Measurements from ENCODE around the gene IRF1. TPM values are rescaled to one million over a fixed set of nuclear protein-coding genes. Genes with fewer than 3 reads are reported as not detected.
A peak's percentile ranks its signal among the peaks of the same experiment; 100 is the strongest.

Gene IRF1, protein sequence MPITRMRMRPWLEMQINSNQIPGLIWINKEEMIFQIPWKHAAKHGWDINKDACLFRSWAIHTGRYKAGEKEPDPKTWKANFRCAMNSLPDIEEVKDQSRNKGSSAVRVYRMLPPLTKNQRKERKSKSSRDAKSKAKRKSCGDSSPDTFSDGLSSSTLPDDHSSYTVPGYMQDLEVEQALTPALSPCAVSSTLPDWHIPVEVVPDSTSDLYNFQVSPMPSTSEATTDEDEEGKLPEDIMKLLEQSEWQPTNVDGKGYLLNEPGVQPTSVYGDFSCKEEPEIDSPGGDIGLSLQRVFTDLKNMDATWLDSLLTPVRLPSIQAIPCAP
- total RNA-seq (2014; rRNA removed; shearing (Covaris generic); ENCODE audit: low replicate concordance): 4.8 and 7.3 TPM in 2 replicates

DNA sequence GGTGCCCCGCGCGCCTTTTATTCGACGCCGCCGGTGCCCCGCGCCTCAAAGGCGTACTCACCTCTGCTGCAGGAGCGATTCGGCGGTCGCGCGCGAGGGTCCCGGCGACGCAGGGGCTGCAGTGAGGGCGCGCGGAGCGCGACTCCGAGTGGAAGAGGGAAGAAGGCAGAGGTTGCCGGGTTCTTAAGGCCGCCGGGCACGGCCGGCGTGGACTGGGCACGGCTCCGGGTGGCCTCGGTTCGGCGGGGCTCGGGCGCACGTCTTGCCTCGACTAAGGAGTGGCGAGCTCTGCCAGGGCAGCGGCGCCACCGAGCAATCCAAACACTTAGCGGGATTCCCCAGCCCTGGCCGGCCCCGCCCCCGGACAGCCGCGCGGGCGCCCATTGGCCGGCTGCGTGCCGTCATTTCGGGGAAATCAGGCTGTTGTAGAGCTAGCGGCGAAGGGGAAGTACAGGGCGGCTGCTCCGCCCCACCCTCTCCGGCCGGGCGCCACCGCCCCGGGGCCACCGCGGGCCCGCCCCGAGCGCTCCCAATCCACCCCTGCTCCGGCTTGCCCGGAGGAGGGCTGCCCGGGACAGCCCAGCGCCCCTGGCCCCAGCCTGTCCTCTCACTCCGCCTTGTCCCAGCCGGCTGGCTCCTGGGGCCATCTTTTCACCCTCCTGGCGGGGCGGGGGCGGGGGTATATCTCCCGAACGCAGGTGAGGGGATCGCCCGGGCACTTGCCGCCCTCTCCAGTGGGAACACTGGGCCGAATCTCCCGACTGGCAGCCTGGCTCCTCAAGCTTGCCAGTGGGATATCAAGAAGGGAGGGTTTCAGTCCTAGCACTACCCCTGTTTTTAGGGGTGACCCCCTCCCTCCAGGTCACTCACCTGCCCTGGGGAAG is at the start of gene IRF1:
Gene IRF1, minus strand, starts transcription at position 290 of the 884 bp plus-strand sequence. CDS start 1,295 bp downstream, outside the sequence.
- Histone ChIP-seq H3K27ac (ENCODE audit: low read length) (no peak within 1 kb of the TSS; the same call in 1 of the 2 replicates), H3K79me2 (ENCODE audit: low read length) (no peaks in the 10 kb centered on the region), H2AFZ (ENCODE audit: low read length) (peak within 1 kb of the TSS; percentile 99), H3K9me3 (ENCODE audit: low read length) (no peaks in the 10 kb centered on the region), H3K9me2 (replicated peaks; ENCODE audit: insufficient read depth, low read length) (no peaks in the 10 kb centered on the region), H3K4me3 (ENCODE audit: low read length) (peak within 1 kb of the TSS; percentile 82), H3K27me3 (ENCODE audit: low read length) (no peaks in the 10 kb centered on the region), H3K4me2 (ENCODE audit: low read depth, low read length, poor library complexity, severe bottlenecking) (peak within 1 kb of the TSS; percentile 95), H3K4me1 (ENCODE audit: low read length) (peaks cover 39% of the 10 kb centered on the region), H4K20me1 (ENCODE audit: insufficient read depth, low read depth, low read length) (no peaks in the 10 kb centered on the region; the same call in 1 of the 2 replicates), H3K9ac (ENCODE audit: low read length) (peak within 1 kb of the TSS; percentile 78), H3K36me3 (ENCODE audit: insufficient read depth, low read length) (no peaks in the 10 kb centered on the region)
- peak; percentile 97 for DNase-seq

DNA sequence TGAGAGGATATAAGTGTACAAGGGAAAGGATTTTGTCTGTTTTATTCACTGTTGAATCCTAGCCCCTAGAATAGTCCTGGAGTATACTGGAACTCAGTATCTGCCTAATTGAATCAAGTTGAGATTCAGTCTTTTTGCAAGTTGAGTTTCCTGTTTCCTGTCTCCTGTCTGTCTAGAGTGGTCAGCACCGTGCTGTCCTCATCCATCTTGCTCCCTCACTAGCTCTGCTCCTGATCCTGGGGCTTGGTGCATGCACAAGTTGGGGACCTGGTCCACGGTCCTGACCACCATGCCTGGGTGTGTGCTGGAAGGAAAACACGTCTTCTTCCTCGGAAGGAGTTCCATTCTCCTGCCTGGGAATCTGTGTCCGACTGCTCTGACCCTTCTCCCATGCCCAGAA is 49.6 kb upstream of the IRF1 start:
- Histone ChIP-seq H3K9me3 (ENCODE audit: low read length) (no peaks in the 10 kb centered on the region), H4K20me1 (ENCODE audit: insufficient read depth, low read depth, low read length) (no peaks in the 10 kb centered on the region), H3K27me3 (ENCODE audit: low read length) (no peaks in the 10 kb centered on the region), H3K36me3 (ENCODE audit: insufficient read depth, low read length) (no peaks in the 10 kb centered on the region), H3K4me1 (ENCODE audit: low read length) (no peaks in the 10 kb centered on the region), H2AFZ (ENCODE audit: low read length) (no peak overlapping the region), H3K4me3 (ENCODE audit: low read length) (no peak overlapping the region), H3K9me2 (replicated peaks; ENCODE audit: insufficient read depth, low read length) (no peaks in the 10 kb centered on the region), H3K27ac (ENCODE audit: low read length) (no peak overlapping the region), H3K9ac (ENCODE audit: low read length) (no peak overlapping the region), H3K79me2 (ENCODE audit: low read length) (no peaks in the 10 kb centered on the region), H3K4me2 (ENCODE audit: low read depth, low read length, poor library complexity, severe bottlenecking) (no peak overlapping the region)
- DNase-seq: no peak

- no peak overlapping the region for H3K9ac ChIP-seq (ENCODE audit: low read length)
- no peaks in the 10 kb centered on the region for H3K9me3 ChIP-seq (ENCODE audit: low read length)
- H3K27ac ChIP-seq (ENCODE audit: low read length): no peak overlapping the region
- no peak overlapping the region for H2AFZ ChIP-seq (ENCODE audit: low read length)
- DNase-seq: no peak
- H3K36me3 ChIP-seq (ENCODE audit: insufficient read depth, low read length): no peaks in the 10 kb centered on the region
- H3K4me1 ChIP-seq (ENCODE audit: low read length): no peaks in the 10 kb centered on the region
- H3K4me2 ChIP-seq (ENCODE audit: low read depth, low read length, poor library complexity, severe bottlenecking): no peak overlapping the region
- no peak overlapping the region for H3K4me3 ChIP-seq (ENCODE audit: low read length)
- no peaks in the 10 kb centered on the region for H3K79me2 ChIP-seq (ENCODE audit: low read length)
- no peaks in the 10 kb centered on the region for H3K9me2 ChIP-seq (replicated peaks; ENCODE audit: insufficient read depth, low read length)
- no peaks in the 10 kb centered on the region for H4K20me1 ChIP-seq (ENCODE audit: insufficient read depth, low read depth, low read length)
- no peaks in the 10 kb centered on the region for H3K27me3 ChIP-seq (ENCODE audit: low read length)
Measured at GRCh38 chr5:132539716-132540115, 49.1 kb upstream of the IRF1 start.

GRCh38 chr5:132530946-132531345 is 40.4 kb upstream of the IRF1 start:
- Histone ChIP-seq H4K20me1 (ENCODE audit: insufficient read depth, low read depth, low read length) (no peaks in the 10 kb centered on the region), H3K27ac (ENCODE audit: low read length) (no peak overlapping the region), H3K36me3 (ENCODE audit: insufficient read depth, low read length) (no peaks in the 10 kb centered on the region), H3K9me3 (ENCODE audit: low read length) (no peaks in the 10 kb centered on the region), H2AFZ (ENCODE audit: low read length) (no peak overlapping the region), H3K9me2 (replicated peaks; ENCODE audit: insufficient read depth, low read length) (no peaks in the 10 kb centered on the region), H3K9ac (ENCODE audit: low read length) (no peak overlapping the region), H3K27me3 (ENCODE audit: low read length) (no peaks in the 10 kb centered on the region), H3K4me2 (ENCODE audit: low read depth, low read length, poor library complexity, severe bottlenecking) (no peak overlapping the region), H3K79me2 (ENCODE audit: low read length) (no peaks in the 10 kb centered on the region), H3K4me3 (ENCODE audit: low read length) (no peak overlapping the region), H3K4me1 (ENCODE audit: low read length) (0 out of 2 replicates have a peak, but pooled peaks cover 5% of the 10 kb centered on the region)
- no peak for DNase-seq

GRCh38 chr5:132528866-132529634 is 38.5 kb upstream of the IRF1 start:
- Histone ChIP-seq H3K4me3 (ENCODE audit: low read length) (no peak overlapping the region), H3K9ac (ENCODE audit: low read length) (no peak overlapping the region), H3K79me2 (ENCODE audit: low read length) (no peaks in the 10 kb centered on the region), H3K9me3 (ENCODE audit: low read length) (no peaks in the 10 kb centered on the region), H3K36me3 (ENCODE audit: insufficient read depth, low read length) (no peaks in the 10 kb centered on the region), H3K27ac (ENCODE audit: low read length) (no peak overlapping the region), H3K4me1 (ENCODE audit: low read length) (peaks cover 9% of the 10 kb centered on the region; the same call in 1 of the 2 replicates), H4K20me1 (ENCODE audit: insufficient read depth, low read depth, low read length) (no peaks in the 10 kb centered on the region), H2AFZ (ENCODE audit: low read length) (no peak overlapping the region), H3K4me2 (ENCODE audit: low read depth, low read length, poor library complexity, severe bottlenecking) (no peak overlapping the region), H3K27me3 (ENCODE audit: low read length) (no peaks in the 10 kb centered on the region), H3K9me2 (replicated peaks; ENCODE audit: insufficient read depth, low read length) (no peaks in the 10 kb centered on the region)
- peak; percentile 49 for DNase-seq

DNA sequence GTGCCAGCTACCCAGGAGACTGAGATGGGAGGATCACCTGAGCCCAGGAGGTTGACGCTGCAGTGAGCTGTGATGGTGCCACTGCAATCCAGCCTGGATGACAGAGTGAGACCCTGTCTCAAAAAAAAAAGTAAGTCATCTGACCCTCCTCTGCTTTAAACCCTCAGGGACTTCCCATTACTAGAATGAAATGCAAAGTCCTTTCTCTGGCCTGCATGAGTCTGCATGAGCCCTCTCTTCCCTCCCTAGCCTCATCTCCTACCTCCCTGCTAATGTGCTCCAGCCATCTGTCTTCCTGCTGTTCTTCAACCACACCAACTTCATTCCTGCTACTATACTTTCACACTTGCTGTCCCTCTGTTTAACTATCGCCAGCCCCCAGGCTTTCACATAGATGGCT is 37.4 kb upstream of the IRF1 start:
- Histone ChIP-seq H3K9me2 (replicated peaks; ENCODE audit: insufficient read depth, low read length) (no peaks in the 10 kb centered on the region), H3K4me3 (ENCODE audit: low read length) (no peak overlapping the region), H3K27me3 (ENCODE audit: low read length) (no peaks in the 10 kb centered on the region), H4K20me1 (ENCODE audit: insufficient read depth, low read depth, low read length) (no peaks in the 10 kb centered on the region), H3K4me2 (ENCODE audit: low read depth, low read length, poor library complexity, severe bottlenecking) (no peak overlapping the region), H3K27ac (ENCODE audit: low read length) (no peak overlapping the region), H3K79me2 (ENCODE audit: low read length) (no peaks in the 10 kb centered on the region), H2AFZ (ENCODE audit: low read length) (no peak overlapping the region), H3K4me1 (ENCODE audit: low read length) (peaks cover 9% of the 10 kb centered on the region; the same call in 1 of the 2 replicates), H3K9me3 (ENCODE audit: low read length) (no peaks in the 10 kb centered on the region), H3K36me3 (ENCODE audit: insufficient read depth, low read length) (no peaks in the 10 kb centered on the region), H3K9ac (ENCODE audit: low read length) (no peak overlapping the region)
- no peak for DNase-seq

DNA sequence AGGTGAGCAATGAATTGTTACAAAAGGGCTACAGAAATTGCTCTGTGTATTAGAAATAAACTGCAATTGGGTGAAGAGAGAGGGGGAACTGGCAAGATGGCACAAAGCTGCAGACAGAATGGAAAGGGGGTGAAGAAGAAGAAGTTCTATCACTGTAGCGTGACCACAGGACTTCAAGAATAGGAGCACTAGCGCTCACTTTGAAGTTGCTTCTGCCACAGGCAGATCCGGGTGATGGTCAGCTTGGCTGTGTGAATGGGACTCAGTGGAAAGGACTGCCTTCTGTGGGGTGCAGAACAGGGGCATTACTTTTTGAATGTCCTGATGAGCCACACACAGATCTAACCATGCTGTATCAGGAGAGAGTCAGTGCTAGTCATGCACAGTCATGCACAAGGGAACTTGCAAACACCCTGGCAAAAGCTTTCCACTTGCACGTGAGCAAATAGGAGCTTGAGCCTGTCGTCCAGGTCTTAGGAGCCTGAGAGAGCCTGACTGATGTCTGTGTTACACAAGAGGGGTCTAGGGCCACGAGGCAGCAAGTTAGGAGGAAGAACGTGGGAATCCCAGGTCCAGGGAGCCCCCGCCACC is 36.5 kb upstream of the IRF1 start:
- DNase-seq: no peak
- no peaks in the 10 kb centered on the region for H3K9me3 ChIP-seq (ENCODE audit: low read length)
- no peak overlapping the region for H3K4me3 ChIP-seq (ENCODE audit: low read length)
- H3K9ac ChIP-seq (ENCODE audit: low read length): no peak overlapping the region
- no peaks in the 10 kb centered on the region for H3K79me2 ChIP-seq (ENCODE audit: low read length)
- no peak overlapping the region for H2AFZ ChIP-seq (ENCODE audit: low read length)
- no peaks in the 10 kb centered on the region for H3K27me3 ChIP-seq (ENCODE audit: low read length)
- H3K36me3 ChIP-seq (ENCODE audit: insufficient read depth, low read length): no peaks in the 10 kb centered on the region
- H4K20me1 ChIP-seq (ENCODE audit: insufficient read depth, low read depth, low read length): no peaks in the 10 kb centered on the region
- H3K4me1 ChIP-seq (ENCODE audit: low read length): peaks cover 9% of the 10 kb centered on the region; the same call in 1 of the 2 replicates
- no peak overlapping the region for H3K27ac ChIP-seq (ENCODE audit: low read length)
- no peaks in the 10 kb centered on the region for H3K9me2 ChIP-seq (replicated peaks; ENCODE audit: insufficient read depth, low read length)
- peak overlapping the region; percentile 64 for H3K4me2 ChIP-seq (ENCODE audit: low read depth, low read length, poor library complexity, severe bottlenecking)
